Activated CD8-positive, alpha-beta memory T cell treated with anti-CD3 and anti-CD28 coated beads for 4 hours (primary cell): ENCODE results near the gene FOXL3.

Experiments used
- DNase-seq, 2 donors: peaks; one replicate each; pipeline ENCODE4 v3.0.0-alpha.2; 2020; ENCODE audit warnings: low read depth in 2 of 2

FOXL3 gene

GRCh38 chr7:266851-267840 is 22.8 kb upstream of the FOXL3 start:
- DNase-seq = no peak

- DNase-seq = no peak
Measured at GRCh38 chr7:268991-269390, 21.0 kb upstream of the FOXL3 start.

GRCh38 chr7:269721-270120 is 20.2 kb upstream of the FOXL3 start:
- no peak for DNase-seq

GRCh38 chr7:270351-270983 is 19.5 kb upstream of the FOXL3 start:
- no peak for DNase-seq

GRCh38 chr7:271266-272107 is 18.5 kb upstream of the FOXL3 start:
- DNase-seq = no peak

GRCh38 chr7:272108-272615 is 17.8 kb upstream of the FOXL3 start:
- no peak for DNase-seq

- DNase-seq = no peak
Measured at GRCh38 chr7:272631-273030, 17.3 kb upstream of the FOXL3 start.

GRCh38 chr7:273327-273726 is 16.6 kb upstream of the FOXL3 start:
- DNase-seq = no peak

GRCh38 chr7:274266-274665 is 15.7 kb upstream of the FOXL3 start:
- no peak for DNase-seq

GRCh38 chr7:276230-276835 is 13.6 kb upstream of the FOXL3 start:
- no peak for DNase-seq

GRCh38 chr7:277228-277627 is 12.7 kb upstream of the FOXL3 start:
- DNase-seq = no peak

GRCh38 chr7:278081-278480 is 11.9 kb upstream of the FOXL3 start:
- DNase-seq = no peak

- DNase-seq = no peak
Measured at GRCh38 chr7:279821-280220, 10.1 kb upstream of the FOXL3 start.

GRCh38 chr7:280461-280860 is 9.5 kb upstream of the FOXL3 start:
- DNase-seq = no peak

GRCh38 chr7:281637-282036 is 8.3 kb upstream of the FOXL3 start:
- no peak for DNase-seq

GRCh38 chr7:282621-283020 is 7.3 kb upstream of the FOXL3 start:
- no peak for DNase-seq

- DNase-seq = no peak
Measured at GRCh38 chr7:284762-285722, 4.9 kb upstream of the FOXL3 start.

GRCh38 chr7:285731-286130 is 4.2 kb upstream of the FOXL3 start:
- DNase-seq = no peak

GRCh38 chr7:286266-286665 is 3.7 kb upstream of the FOXL3 start:
- DNase-seq = no peak

- DNase-seq = no peak
Measured at GRCh38 chr7:288671-289101, 1.3 kb upstream of the FOXL3 start.
